HG02763 (cell line): ENCODE measurements around the gene PPY.
"Not testable (repeated sequence)": the region's sequence is repeated elsewhere in the genome, so short reads cannot be mapped to it uniquely, and the experiment has no call there.

Experiments used
- ATAC-seq: cut with Tn5 transposase; IDR thresholded peaks from one replicate; pipeline ENCODE4 v1.9.1; 2021; ENCODE audit warnings: mild to moderate bottlenecking, moderate library complexity; ENCODE audit not compliant: unreplicated experiment

The PPY gene

DNA sequence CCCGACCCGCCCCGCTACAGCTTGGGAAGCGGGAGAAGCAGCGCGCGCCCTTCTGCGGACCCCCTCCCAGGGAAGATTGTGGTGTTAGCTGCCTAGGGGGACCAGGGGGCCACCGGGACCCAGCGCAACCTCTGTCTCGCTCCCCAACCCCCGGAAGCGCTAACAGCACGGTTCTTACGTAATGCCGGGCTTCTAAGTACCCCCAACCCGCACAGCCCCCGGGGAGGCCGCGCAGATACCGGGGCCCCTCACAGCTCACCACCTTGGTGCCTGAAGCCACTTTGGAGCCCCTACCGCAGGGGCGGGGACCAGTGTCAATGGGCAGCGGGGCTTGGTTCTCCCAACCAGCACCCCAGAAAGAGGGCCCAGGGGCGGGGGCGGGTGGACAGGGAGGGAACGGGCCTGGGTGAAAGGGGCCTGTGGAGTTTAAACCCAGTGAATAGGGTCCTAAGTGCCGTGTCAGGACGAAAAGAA lies 35.3 kb downstream of the PPY start:
- no peak for ATAC-seq

DNA sequence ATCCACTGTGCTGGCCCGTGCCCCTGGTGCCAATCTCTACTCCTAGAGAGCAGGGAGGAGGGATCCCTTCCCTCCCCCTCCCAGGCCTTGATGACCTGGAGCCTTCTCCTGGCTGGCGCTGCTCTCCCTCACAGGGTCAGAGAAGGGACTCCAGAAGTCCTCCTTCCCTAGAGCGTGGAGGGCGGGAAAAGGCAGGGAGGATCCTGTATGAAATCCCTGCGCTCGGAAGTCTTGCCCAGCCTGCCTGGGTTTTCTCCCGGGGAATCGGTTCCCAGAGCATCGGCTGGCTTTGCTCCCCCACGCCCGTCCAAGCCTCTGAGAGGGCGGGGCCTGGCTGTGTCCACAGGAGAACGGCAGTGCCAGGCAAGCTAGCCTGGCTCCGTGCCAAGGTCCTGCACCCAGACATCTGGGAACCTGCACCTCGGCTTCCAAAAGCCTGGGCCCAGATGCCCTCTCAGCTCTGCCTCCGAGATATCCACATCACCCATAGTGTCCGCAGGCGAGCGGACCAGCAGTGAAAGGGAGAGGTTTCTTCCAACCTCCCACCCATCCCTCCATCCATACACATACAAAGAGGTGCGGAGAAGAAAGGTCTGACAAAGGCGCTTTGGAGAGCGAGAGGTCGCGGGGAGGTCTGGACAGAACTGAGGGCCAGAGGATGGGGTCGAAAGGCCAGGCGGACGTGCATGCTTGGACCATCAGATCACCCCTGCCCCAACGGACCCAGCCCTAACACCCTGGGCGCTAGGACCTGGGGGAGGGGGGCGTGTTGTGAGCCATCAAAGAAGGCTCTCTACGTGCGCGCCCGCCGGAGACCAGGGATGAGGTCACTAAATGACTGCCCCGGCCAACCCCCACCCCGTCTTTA lies 36.1 kb downstream of the PPY start:
- no peak for ATAC-seq

DNA sequence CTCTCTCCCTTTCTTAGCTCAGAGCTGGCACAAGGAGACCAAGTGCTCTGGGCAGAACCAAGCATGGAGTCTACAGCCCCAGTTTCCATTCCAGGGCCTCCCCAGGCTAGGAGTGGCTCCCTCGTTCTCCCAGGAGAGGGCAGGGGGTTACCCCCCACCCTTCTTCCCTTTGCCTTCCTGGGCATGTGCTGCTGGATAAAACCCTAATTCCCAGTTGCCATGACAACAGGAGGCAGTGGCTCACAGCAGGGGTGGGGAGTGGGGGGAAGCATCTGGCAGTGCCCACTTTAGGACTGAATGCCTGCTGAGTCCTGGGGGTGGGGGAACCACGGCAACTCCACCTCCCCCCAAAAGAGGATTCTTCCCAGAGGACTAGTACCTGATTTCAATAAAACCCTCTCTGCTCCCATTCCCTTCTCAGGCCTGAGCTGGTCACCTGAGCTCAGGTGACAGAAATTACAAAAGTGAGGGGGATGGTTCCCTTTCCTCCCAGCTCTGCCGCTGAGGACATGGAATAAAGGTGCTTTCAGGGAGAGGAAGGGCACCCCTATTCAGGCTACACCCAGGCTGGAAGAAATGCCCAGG lies 36.8 kb downstream of the PPY start:
- no peak for ATAC-seq

DNA sequence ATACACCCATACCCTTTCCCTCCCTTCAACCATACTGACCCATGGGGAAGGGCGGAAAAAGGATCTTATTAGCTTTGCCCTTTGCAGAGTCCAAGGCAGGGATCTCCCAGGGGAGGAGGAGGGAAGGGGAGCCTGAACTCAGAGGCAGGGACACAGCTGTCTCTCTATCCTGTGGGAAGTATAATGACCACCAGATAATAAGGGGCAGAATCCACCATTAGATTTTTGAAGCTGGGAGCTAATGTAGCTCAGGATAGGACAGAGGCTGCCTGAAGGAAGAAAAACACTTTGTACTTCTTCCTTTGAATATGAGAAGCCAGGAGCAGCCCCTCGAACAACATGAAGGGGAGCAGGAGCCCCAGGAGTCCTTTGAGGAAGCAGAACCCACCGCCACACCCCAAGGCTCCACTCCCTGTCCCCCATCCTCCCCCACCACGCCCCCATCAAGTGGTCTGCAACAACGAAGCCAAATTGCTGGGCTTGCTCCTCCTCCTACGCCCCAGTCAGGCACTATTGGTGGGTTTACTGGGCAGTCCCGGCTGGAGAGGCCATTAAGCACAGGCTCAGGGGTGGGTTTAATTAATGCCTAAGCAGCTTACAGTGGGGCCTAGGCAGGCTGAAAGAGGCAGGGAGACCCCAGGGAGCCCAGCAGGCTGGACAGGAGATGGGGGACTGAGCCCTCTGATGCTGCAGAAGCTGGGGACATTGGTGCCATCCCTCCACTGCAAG lies 40.3 kb downstream of the PPY start:
- no peak for ATAC-seq

DNA sequence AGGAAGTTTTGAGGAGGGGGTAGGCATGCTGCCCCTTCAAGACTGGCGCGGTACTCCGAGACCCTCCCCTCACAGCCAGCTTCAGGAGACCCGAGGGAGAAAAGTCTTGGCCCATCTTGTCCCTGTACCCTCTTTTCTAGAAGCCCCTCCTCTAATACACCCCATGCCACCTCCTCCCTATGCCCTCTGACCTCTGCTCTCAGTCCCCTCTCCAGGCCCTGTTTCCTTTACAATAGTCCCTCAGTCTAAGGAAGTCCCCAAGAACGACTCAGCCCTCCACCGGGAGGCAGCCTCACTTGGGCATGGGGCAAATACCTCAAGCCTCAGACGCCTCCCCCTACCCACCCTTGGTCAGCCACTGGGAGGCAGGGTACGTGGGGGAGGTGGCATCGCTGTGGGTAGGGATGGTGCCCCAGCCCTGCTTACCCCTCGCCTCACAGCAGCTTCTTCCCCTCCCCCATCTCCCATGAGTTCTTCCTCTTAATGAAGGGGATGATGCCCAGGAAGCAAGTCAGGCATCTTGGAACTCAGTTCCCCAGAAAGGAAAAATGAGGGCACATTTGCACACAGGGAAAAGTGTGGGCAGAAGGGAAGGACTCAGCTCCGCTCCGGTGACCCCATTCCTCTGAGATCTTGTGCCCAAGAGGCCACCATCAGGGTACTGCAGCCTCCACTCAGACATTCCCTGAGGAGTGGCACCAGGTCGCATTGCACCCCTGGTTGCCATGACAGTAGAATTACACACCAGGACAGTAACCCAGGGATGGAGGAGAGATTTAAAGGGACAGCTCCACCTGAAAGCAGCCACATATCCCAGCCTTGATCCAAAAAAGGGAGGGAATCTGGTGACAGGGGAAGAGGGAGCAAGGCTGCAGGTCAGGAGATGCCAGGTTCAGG lies 41.2 kb downstream of the PPY start:
- no peak for ATAC-seq

DNA sequence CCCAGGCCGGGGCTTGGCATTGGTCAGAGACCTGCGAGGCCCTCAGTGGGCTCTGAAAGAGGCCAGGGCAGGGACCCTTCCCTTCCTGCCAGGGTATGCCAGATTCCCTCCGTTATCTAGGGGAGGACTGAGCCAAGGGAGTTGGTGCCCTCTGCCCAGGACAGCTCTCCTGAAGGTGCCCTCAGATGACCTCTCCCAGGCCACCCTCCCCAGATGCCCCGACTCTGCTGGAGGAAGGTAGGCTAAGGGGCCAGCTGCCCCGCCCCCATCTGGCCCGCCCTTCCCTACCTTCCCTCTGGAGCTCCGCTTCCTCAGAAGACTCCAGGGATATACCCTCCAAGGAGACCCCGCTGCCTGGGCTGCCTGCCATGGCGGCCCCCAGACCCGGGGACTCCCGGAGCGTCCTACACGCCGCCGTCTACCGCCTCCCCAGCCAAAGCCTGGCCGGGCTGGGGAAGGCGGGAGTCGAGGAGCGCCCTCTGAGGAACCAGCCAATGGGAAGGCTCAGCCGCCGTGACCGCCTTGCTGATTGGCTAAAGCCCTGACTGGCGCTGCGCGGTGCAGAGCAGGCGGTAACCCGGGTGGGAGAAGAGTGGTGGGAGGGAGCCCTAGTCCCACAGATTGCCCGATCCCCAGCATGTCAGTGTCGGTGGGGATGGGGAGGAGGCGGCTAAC lies 42.0 kb downstream of the PPY start:
- no peak for ATAC-seq

DNA sequence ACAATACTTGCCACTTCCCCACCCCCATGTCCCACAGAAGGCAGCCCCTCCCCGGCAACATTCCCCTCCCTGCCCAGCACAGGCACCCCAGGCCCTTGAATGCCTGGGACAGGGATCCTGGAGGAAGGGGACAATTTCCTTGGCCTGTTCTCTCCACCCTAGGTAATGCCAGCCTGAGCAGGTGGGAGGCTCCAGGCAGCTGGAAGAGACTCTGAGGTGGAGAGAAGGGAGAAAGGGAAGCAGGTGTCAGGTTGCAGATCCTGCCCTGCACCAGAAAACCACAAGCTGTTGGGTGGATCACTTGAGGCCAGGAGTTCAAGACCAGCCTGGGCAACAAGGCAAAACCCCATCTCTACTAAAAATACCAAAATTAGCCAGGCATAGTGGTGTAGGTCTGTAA lies 43.8 kb downstream of the PPY start:
- ATAC-seq = no peak

DNA sequence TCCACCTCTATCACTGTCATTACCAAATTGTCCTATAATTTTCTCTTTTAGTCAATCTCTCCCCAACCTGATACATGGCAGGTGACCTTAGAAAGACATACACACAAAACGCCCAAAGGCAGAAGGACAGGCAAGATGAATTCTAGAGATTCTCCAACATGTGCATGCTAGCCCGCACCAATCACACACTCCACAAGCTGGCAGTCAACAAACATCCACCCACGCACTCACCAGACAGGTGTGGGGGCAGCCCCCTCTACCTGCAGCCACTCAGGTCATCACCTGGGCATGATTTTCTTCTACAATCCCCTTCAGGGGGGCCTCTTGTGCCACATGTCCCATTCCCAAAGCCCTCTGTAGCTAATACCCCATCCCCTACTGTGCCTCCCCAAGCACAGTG lies 44.4 kb downstream of the PPY start:
- ATAC-seq = no peak

DNA sequence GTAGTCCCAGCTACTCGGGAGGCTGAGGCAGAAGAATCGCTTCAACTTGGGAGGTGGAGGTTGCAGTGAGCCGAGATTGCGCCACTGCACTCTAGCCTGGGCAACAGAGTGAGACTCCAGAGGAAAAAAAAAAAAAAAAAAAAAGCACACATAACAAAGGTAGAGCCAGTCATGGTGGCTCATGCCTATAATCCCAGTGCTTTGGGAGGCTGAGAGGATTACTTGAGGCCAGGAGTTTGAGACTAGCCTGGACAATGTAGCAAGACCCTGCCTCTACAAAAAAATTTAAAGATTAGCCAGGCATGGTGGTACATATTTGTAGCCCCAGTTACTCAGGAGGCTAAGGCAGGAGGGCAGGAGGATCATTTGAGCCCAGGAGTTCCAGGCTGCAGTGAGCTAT lies 47.8 kb downstream of the PPY start:
- ATAC-seq = not testable (repeated sequence)

DNA sequence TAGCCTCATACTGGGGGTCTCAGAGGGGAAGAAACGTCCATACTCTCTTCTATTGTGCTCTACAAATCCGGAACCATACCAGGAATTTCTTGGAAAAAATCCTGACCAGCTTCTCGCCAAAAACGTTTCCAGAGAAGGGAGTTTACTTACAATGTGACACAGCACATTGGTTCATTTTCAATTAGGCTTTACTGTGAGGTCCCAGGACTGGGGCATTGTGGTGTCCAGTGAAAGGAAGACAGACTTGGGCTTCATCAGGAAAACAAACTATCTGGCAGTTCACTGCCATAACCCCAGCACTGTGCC lies 49.7 kb downstream of the PPY start:
- no peak for ATAC-seq

DNA sequence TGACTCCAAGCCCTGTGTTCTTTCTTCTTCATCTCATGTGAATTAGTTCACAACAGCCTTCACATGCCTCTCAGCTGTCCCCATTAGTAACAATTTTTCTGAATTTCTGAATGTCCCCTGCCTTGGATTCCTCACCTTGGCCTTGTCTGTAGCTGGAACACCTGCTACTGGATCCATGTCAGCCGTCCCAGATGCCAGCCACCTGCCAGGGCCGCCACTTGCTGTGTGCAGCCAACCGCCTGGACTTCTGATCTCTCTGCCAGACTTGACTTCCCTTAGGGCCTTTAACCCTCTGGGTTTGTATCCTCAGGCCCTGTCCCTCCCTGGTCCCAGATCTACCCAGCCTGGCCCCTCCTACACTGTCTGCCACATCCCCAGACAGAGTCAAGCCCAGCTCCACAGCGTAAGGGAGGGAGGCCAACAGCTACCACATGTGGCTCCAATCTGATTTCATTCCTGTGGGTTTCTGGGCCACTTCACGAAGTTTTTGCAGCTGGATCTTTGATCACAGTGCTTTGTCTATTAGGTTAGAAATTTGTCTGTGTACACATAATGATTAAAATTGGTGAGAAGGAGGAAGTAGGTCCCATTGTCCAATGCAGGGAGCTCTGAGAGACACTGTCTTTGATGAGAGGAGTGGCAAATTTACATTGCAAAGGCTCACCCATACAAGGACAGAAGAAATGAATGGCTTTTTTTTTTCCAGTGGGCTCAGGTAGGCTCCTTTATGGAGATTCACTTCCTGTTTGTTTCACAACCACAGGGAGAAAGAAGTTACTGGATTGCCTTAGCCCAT lies 50.2 kb downstream of the PPY start:
- ATAC-seq = no peak
